Astrocyte of the cerebellum (primary cell): ENCODE data around the gene SESN1.
A peak's percentile ranks its signal among the peaks of the same experiment; 100 is the strongest.

ENCODE experiments used
- DNase-seq: peaks from one replicate; pipeline ENCODE4 v3.0.0-alpha.2; 2011; ENCODE audit warnings: low read depth
- H3K4me3 ChIP-seq: 2 replicates; pipeline ENCODE4 v1.5.1; 2011; ENCODE audit warnings: mild to moderate bottlenecking, low read depth, low read length, moderate library complexity
- in situ Hi-C: cut with HindIII; loops from 2 replicates; pipeline ENCODE4 v1.10.0; 2017; ENCODE audit warnings: low sequenced_read_pairs
- TF ChIP-seq, protein P1 (sequence below): IDR thresholded peaks from 2 replicates; pipeline ENCODE4 v1.5.1; 2012; ENCODE audit warnings: low read length, low read depth, moderate library complexity, mild to moderate bottlenecking; ENCODE audit errors: missing control alignments

SESN1 gene

DNA sequence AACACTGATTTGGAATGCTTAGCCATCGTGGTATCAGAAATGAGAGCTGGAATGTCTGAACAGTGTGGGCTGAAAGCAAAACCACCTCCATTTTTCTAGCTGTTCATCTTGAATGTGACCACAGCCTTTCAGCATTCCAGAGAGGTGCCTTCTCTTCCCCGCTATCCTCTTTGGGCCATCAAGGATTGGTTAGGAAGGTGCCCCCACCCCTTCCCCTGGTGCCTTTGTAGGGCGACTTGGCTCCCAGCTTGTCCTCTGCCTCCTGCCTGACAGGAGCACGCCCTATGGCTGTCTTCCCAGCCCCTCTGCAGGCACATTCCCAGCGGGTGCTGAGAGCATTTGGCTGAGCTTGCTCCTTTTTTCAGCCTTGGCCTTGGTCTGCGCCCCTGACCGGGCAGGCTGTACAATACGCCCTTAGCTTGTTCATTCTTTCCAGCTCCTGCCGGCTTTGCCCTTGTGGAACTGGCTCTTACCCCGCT, 148.9 kb downstream of the SESN1 start:
- TF ChIP-seq, protein P1, sequence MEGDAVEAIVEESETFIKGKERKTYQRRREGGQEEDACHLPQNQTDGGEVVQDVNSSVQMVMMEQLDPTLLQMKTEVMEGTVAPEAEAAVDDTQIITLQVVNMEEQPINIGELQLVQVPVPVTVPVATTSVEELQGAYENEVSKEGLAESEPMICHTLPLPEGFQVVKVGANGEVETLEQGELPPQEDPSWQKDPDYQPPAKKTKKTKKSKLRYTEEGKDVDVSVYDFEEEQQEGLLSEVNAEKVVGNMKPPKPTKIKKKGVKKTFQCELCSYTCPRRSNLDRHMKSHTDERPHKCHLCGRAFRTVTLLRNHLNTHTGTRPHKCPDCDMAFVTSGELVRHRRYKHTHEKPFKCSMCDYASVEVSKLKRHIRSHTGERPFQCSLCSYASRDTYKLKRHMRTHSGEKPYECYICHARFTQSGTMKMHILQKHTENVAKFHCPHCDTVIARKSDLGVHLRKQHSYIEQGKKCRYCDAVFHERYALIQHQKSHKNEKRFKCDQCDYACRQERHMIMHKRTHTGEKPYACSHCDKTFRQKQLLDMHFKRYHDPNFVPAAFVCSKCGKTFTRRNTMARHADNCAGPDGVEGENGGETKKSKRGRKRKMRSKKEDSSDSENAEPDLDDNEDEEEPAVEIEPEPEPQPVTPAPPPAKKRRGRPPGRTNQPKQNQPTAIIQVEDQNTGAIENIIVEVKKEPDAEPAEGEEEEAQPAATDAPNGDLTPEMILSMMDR: no peak
- H3K4me3 ChIP-seq: no peak overlapping the region
- DNase-seq: peak; percentile 92
- in situ Hi-C loops: no loop called here

DNA sequence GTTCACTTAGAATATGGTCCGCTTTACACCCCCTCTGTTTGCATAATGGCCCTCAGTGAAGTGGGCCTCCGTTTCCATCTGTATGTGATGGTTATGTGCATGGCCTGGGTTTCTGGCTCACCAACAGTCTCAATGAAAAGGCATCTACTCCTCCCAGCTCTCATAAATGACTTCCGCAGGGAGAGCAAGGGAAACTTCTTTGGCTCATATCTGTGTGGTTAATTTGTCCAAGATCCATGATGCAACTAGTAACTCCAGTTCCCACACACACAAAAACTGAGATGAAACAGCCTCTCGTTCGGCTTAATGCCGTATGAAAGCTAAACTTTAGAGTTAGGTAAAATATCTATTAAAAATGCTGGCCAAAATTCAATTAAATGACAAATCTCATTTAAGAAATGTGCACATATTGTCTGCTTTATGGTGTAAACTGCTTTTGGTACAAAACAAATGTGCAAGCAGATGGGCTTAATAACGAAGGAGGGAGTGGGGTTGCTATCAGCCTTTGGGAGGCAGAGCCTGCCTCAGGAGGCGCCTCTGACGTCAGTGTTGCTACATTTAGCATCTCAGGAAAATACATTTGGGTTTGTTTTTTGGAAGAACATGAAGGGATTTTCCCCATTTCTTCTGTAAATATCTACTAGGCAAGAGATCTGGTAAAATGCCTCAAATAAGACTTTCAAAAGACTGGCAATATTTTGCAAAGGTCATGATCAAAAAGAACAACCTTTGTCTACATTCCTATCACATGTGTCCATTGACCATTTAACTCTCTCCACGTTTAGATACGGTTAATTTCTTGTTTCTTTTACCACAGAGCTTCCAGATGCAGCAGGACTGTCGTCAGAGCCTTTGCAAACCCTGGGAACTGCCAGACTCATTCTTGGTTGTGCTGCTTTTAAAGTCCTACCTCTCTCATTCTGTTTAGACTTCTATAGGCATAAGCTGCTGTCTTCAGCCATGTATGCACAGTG, 149.7 kb downstream of the SESN1 start:
- in situ Hi-C loops: no loop called here
- peak; percentile 90 for DNase-seq
- TF ChIP-seq, protein P1: no peak
- H3K4me3 ChIP-seq: no peak overlapping the region

DNA sequence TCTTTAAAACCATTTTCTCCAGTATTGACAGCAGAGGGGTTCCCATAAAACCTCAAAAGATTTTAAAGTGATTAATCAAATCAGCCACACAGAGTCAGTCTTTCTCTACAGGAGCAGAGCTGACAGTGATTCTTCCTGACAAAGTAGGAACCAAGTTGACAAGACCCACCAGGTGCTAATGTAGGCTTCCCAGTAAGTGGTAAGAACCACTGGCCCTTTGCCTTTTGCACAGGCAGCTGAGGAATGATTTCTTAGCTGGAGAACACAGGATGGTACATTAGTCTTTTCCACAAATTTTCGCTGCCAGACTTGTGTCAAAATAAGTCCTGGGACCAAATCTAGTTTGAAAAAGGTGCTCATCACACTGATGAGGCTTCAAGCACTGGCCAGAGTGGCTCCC, 150.6 kb downstream of the SESN1 start:
- peak; percentile 45 for DNase-seq
- H3K4me3 ChIP-seq: no peak overlapping the region
- TF ChIP-seq, protein P1: no peak
- in situ Hi-C loops: no loop called here

DNA sequence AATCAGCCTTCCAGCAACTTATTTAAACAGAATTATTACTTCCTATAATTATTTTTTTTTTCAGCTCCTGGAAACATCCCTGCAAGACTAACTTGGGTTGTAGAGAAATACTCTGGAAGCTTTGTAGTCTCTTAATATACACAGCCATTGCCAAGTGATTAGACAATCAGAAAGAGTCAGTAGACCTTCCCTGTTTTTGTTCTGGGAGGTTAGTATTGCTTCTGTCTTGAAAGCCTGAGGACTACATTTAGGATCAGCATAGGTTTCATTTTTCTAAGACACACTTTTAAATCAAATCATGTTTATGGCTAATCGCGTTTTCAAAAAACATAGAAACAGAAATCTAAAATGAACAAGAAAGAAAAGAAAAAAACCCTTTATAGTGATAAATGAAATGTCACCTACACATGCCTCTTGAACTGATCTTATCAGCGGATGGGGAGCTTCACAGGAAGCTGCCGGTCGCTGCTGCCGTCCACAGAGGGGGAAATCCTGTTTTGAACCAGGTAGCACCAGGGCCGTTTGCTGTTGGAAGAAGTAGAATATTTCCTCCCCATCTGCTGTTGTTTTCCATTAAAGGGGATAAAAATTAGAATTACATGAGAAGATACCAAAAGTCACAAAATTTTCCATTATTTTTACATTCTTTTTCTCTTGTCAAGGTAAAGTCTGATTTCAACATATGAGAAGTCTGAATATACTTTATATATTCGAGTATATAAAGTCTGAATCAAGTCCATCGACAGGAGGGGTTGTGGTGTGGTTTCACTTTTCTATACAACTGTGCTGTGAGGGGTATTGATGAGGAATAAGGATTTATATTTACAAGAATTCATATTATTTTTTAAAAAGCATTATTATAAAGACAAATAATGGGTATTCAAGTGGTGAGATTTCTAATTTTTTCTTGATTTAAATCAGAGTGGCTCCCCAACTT, 151.8 kb downstream of the SESN1 start:
- H3K4me3 ChIP-seq: no peak overlapping the region
- TF ChIP-seq, protein P1: no peak
- in situ Hi-C loops: no loop called here
- DNase-seq: no peak

DNA sequence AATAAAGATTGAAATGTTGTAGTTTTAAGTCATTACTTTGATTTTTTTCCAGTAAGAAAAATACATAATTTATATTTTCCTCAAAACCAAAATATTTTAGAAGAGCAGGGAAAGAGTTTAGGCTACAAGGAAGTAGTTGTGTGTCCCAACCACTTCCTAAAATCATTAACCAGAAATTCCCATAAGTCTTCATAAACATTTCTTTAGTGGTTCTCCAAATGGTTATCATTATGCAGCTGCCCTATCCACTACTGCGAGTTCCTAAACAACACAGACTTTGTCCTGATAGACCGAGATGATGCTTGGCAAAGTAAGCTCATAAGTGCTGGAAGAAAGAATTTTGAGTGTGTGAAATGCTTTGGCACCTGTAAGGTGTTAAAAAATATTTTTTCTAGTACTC, 152.8 kb downstream of the SESN1 start:
- in situ Hi-C loops: no loop called here
- no peak for DNase-seq
- H3K4me3 ChIP-seq: no peak overlapping the region
- TF ChIP-seq, protein P1: no peak

DNA sequence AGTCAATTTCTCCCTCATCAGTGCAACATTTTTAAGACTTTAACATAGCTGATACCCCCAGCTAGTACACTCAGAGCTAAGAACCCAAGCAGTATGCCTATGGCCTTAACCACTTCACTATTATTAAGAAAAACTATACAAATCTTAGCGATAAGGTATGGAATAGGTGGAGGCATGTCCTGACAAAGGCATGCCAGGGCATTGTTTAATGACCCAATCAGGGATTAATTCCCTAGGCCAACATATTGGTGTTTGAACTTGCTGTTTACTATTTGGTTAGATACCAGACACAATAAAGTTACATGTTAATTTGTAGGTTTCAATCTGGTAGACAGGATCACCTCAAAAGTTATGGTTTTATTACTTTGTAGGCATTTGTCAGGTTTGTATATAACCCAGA, 153.4 kb downstream of the SESN1 start:
- TF ChIP-seq, protein P1: no peak
- no peak for DNase-seq
- in situ Hi-C loops: no loop called here
- H3K4me3 ChIP-seq: no peak overlapping the region
